K562 (cell line): ENCODE data around the gene RFNG.

Experiments
- EZH2 ChIP-seq: IDR thresholded peaks from 2 replicates; pipeline ENCODE4 v1.6.1; 2012; ENCODE audit warnings: low read depth, mild to moderate bottlenecking, inconsistent platforms, low read length, borderline replicate concordance
- PHF8 ChIP-seq: fragments of 200-600 bp; sonication (generic); IDR thresholded peaks from 2 replicates; pipeline ENCODE4 v1.6.1; 2012; ENCODE audit warnings: mixed run types, mild to moderate bottlenecking, inconsistent platforms, low read length, moderate library complexity, borderline replicate concordance
- ZNF609 ChIP-seq: sonication (generic); formaldehyde crosslinking; IDR thresholded peaks from 2 replicates; pipeline ENCODE4 v1.8.1; 2023; ENCODE audit warnings: missing genetic modification reagents, mild to moderate bottlenecking, borderline replicate concordance
- ZSCAN32 ChIP-seq: fragments of 450-650 bp; formaldehyde crosslinking; IDR thresholded peaks from 2 replicates; pipeline ENCODE4 v1.4.0; 2020; ENCODE audit warnings: mild to moderate bottlenecking, moderate library complexity
- TF ChIP-seq, protein P1 (sequence below), 3 experiments: IDR thresholded peaks in 2 of 3; conservative IDR thresholded peaks in 1 of 3; 2 replicates each; pipeline ENCODE4 v1.5.1; 2011 to 2012; ENCODE audit warnings: low read length in 3 of 3, mild to moderate bottlenecking in 3 of 3, control low read depth in 2 of 3, improper control_type of control experiment in 1 of 3, inconsistent platforms in 1 of 3, low read depth in 1 of 3, mixed read lengths in 1 of 3, moderate library complexity in 1 of 3; ENCODE audit not compliant: insufficient read depth in 2 of 3
- TF ChIP-seq, protein P2 (sequence below), 2 experiments: fragments of 450-650 bp in 1 of 2; sonication (generic) in 1 of 2; formaldehyde crosslinking in 1 of 2; IDR thresholded peaks in 1 of 2; conservative IDR thresholded peaks in 1 of 2; 2 replicates each; pipeline versions ENCODE4 v1.6.1 to v1.8.1; 2016 to 2023; ENCODE audit warnings: mild to moderate bottlenecking in 2 of 2, moderate library complexity in 2 of 2, inconsistent platforms in 1 of 2, missing genetic modification reagents in 1 of 2
- TF ChIP-seq, protein P3 (sequence below): sonication (generic); formaldehyde crosslinking; IDR thresholded peaks from 2 replicates; pipeline ENCODE4 v1.5.0; 2020; ENCODE audit warnings: missing genetic modification reagents

- TF ChIP-seq, protein P1, sequence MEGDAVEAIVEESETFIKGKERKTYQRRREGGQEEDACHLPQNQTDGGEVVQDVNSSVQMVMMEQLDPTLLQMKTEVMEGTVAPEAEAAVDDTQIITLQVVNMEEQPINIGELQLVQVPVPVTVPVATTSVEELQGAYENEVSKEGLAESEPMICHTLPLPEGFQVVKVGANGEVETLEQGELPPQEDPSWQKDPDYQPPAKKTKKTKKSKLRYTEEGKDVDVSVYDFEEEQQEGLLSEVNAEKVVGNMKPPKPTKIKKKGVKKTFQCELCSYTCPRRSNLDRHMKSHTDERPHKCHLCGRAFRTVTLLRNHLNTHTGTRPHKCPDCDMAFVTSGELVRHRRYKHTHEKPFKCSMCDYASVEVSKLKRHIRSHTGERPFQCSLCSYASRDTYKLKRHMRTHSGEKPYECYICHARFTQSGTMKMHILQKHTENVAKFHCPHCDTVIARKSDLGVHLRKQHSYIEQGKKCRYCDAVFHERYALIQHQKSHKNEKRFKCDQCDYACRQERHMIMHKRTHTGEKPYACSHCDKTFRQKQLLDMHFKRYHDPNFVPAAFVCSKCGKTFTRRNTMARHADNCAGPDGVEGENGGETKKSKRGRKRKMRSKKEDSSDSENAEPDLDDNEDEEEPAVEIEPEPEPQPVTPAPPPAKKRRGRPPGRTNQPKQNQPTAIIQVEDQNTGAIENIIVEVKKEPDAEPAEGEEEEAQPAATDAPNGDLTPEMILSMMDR (IDR thresholded peaks at IDR 0.05 in 2 of 3, conservative IDR thresholded peaks at IDR 0.05 in 1 of 3; ENCODE audit: insufficient read depth in 2 of 3, low read depth in 1 of 3, low read length in 3 of 3) = no peak
- TF ChIP-seq, protein P2, sequence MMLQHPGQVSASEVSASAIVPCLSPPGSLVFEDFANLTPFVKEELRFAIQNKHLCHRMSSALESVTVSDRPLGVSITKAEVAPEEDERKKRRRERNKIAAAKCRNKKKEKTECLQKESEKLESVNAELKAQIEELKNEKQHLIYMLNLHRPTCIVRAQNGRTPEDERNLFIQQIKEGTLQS (IDR thresholded peaks at IDR 0.05) = no peak
- TF ChIP-seq, protein P2 (CRISPR knock-in tag; conservative IDR thresholded peaks at IDR 0.05) = no peak
- TF ChIP-seq ZNF609 (CRISPR knock-in tag) (no peak), PHF8 (no peak), ZSCAN32 (CRISPR knock-in tag) (no peak), EZH2 (no peak)
- TF ChIP-seq, protein P3, sequence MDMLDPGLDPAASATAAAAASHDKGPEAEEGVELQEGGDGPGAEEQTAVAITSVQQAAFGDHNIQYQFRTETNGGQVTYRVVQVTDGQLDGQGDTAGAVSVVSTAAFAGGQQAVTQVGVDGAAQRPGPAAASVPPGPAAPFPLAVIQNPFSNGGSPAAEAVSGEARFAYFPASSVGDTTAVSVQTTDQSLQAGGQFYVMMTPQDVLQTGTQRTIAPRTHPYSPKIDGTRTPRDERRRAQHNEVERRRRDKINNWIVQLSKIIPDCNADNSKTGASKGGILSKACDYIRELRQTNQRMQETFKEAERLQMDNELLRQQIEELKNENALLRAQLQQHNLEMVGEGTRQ = no peak
Measured at GRCh38 chr17:82094931-82095776, 43.5 kb upstream of the RFNG start.
